ENCODE results near the gene CDK16. TPM values are rescaled to one million over a fixed set of nuclear protein-coding genes. Genes with fewer than 3 reads are reported as not detected.

Gene CDK16
- total and polyA plus RNA-seq, 9 of the 15 experiments (the other 6 are each of a cell fraction or from before 2014, with no cell fraction given) = 3.9 to 104 (median 57.5) TPM

DNA sequence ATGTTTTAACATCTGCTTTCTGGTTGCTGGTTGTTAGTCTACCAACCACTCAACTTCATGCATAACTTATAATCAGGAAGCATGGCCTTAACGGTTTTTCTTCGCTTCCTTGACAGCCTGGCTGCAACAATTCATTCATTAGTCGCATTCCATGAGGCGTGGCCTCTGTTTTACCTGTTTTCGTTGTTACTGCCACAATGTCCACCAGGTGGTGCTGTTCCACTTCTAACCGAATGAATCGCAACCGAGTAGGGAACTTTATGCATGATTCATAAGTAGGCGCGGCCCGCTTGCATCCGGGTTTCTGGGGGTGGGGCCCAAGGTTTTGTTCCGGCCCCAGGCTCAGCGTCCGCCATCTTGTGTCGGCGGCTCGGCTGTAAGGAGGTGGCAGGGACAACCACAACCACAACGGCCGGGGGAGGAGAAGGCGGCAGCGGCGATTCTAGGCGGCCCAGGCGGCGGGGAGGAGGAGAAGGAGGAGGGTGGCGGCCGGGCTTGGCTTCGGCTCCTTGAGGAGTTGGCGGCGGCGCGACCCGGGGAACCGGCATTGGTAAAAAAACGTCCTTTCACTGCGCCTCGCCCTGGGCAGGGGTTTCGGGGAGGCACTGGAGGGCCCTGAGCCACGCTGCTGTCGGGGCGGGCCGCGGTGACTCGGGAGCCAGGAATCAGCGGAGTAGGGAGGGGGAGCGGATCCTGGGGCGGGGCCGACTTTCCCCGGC is 24.8 kb upstream of the CDK16 start, which contains the start of gene UBA1 (continued):
- no peak for TF ChIP-seq RERE (CRISPR knock-in tag; IDR thresholded peaks at IDR 0.05; ENCODE audit: borderline replicate concordance)
- TF ChIP-seq, protein P1, sequence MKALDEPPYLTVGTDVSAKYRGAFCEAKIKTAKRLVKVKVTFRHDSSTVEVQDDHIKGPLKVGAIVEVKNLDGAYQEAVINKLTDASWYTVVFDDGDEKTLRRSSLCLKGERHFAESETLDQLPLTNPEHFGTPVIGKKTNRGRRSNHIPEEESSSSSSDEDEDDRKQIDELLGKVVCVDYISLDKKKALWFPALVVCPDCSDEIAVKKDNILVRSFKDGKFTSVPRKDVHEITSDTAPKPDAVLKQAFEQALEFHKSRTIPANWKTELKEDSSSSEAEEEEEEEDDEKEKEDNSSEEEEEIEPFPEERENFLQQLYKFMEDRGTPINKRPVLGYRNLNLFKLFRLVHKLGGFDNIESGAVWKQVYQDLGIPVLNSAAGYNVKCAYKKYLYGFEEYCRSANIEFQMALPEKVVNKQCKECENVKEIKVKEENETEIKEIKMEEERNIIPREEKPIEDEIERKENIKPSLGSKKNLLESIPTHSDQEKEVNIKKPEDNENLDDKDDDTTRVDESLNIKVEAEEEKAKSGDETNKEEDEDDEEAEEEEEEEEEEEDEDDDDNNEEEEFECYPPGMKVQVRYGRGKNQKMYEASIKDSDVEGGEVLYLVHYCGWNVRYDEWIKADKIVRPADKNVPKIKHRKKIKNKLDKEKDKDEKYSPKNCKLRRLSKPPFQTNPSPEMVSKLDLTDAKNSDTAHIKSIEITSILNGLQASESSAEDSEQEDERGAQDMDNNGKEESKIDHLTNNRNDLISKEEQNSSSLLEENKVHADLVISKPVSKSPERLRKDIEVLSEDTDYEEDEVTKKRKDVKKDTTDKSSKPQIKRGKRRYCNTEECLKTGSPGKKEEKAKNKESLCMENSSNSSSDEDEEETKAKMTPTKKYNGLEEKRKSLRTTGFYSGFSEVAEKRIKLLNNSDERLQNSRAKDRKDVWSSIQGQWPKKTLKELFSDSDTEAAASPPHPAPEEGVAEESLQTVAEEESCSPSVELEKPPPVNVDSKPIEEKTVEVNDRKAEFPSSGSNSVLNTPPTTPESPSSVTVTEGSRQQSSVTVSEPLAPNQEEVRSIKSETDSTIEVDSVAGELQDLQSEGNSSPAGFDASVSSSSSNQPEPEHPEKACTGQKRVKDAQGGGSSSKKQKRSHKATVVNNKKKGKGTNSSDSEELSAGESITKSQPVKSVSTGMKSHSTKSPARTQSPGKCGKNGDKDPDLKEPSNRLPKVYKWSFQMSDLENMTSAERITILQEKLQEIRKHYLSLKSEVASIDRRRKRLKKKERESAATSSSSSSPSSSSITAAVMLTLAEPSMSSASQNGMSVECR (CRISPR knock-in tag; IDR thresholded peaks at IDR 0.05) = peak; percentile 57; the same call in 1 of the 2 replicates
- TF ChIP-seq NFATC3 (IDR thresholded peaks at IDR 0.05) = no peak
- TF ChIP-seq ZNF311 (CRISPR knock-in tag; IDR thresholded peaks at IDR 0.05) = no peak
- TF ChIP-seq SP2 (IDR thresholded peaks at IDR 0.05; ENCODE audit: extremely low read depth, low read depth, low read length, poor library complexity, severe bottlenecking) = no peak
- TF ChIP-seq GABPA (tag; conservative IDR thresholded peaks at IDR 0.05; ENCODE audit: low read depth) = 0 out of 2 replicates have a peak, but pooled peaks have one; percentile 26
- TF ChIP-seq, protein P2, sequence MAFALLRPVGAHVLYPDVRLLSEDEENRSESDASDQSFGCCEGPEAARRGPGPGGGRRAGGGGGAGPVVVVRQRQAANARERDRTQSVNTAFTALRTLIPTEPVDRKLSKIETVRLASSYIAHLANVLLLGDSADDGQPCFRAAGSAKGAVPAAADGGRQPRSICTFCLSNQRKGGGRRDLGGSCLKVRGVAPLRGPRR (CRISPR knock-in tag; IDR thresholded peaks at IDR 0.05) = no peak
- no peak for TF ChIP-seq TBL1XR1 (IDR thresholded peaks at IDR 0.05; ENCODE audit: low read length in 2 of 2)
- TF ChIP-seq, protein P3, sequence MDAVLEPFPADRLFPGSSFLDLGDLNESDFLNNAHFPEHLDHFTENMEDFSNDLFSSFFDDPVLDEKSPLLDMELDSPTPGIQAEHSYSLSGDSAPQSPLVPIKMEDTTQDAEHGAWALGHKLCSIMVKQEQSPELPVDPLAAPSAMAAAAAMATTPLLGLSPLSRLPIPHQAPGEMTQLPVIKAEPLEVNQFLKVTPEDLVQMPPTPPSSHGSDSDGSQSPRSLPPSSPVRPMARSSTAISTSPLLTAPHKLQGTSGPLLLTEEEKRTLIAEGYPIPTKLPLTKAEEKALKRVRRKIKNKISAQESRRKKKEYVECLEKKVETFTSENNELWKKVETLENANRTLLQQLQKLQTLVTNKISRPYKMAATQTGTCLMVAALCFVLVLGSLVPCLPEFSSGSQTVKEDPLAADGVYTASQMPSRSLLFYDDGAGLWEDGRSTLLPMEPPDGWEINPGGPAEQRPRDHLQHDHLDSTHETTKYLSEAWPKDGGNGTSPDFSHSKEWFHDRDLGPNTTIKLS (IDR thresholded peaks at IDR 0.05; ENCODE audit: borderline replicate concordance, low read depth) = peak; percentile 33; the same call in 1 of the 2 replicates
- TF ChIP-seq PML (IDR thresholded peaks at IDR 0.05; ENCODE audit: low read length) = peak; percentile 75; the same call in 1 of the 2 replicates
- no peak for TF ChIP-seq FOXJ3 (CRISPR knock-in tag; IDR thresholded peaks at IDR 0.05)
- TF ChIP-seq BRCA1 (IDR thresholded peaks at IDR 0.05) = no peak
- no peak for TF ChIP-seq BRCA1 (CRISPR knock-in tag; IDR thresholded peaks at IDR 0.05)
- no peak for TF ChIP-seq ZNF584 (CRISPR knock-in tag; IDR thresholded peaks at IDR 0.05; ENCODE audit: low read depth)
